Posterior cingulate gyrus (tissue), 11 donors: ENCODE measurements around the gene AFF3.
"Not testable (repeated sequence)": the region's sequence is repeated elsewhere in the genome, so short reads cannot be mapped to it uniquely, and the experiment has no call there.

Experiments used
- DNase-seq, 10 donors: peaks; one replicate each; pipeline versions ENCODE4 v3.0.0 to v3.0.0-alpha.2; 2020 to 2021; ENCODE audit warnings: mixed read lengths in 3 of 10
- intact Hi-C: fragments of 100-400 bp; cut with DNase I; formaldehyde crosslinking; loops from one replicate; pipeline ENCODE4 v1.15.1; 2023

AFF3 gene

DNA sequence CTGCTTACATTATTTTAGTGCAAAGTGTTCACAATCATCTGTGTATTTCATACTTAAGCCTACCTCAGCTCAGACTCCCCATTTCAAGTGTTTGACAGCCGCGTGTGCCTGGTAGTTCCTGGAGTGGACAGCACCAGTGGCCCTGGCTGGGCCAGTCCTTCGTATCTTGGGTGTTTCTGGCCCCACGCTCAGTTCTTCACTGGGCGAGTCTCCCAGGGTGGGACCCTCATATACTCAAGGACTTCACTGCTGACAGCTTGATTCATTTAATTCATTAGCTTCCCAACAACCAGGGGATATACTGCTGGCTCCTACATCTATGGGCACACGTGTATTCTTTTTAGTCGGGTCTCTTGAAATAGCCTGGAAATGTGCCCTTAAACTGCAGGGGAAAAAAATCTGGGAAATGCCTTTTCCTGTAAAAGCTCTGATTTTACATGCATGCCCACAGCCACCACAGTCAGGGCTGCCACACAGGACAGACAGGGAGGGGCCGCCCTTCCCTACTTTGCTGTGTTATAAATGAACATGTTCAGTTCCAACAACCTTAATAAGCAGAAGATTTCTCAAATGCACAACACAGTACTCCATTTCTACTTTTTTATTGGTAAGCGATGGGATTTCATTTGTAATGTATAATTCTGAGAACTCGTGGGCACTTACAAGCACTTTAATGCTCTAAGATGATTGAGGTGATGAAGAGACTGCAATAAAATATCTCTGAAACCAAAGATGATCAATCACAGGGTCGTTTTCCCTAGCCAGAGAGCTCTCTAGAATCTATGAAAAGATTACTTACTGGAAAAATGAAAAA is 447.1 kb downstream of the AFF3 start:
- intact Hi-C loops = no loop called here
- DNase-seq = no peak

GRCh38 chr2:99694331-99694730 is 448.1 kb downstream of the AFF3 start:
- no peak for DNase-seq
- intact Hi-C loops = no loop called here

GRCh38 chr2:99692785-99693184 is 449.6 kb downstream of the AFF3 start:
- DNase-seq = no peak
- intact Hi-C loops = no loop called here

DNA sequence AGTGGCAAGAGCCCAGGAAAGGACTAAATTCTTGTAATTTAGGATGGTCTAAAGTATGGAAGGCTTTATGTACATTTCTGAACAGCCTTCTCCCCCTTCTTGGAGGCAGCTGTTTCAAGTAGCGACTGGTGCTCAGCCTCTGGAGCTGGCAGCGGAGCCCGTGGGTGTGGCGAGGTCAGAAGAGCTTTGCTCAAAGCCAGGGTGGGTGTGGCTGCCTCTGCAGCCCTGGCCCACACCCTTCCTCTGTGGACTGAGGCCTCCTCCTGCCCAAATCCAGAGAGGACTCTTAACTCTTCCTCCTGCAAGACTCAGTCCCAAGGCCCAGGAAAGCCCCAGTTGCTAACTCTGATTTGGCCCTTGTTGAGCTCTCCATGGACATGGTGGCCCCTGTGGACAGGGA is 450.5 kb downstream of the AFF3 start:
- DNase-seq = no peak
- intact Hi-C loops = no loop called here

DNA sequence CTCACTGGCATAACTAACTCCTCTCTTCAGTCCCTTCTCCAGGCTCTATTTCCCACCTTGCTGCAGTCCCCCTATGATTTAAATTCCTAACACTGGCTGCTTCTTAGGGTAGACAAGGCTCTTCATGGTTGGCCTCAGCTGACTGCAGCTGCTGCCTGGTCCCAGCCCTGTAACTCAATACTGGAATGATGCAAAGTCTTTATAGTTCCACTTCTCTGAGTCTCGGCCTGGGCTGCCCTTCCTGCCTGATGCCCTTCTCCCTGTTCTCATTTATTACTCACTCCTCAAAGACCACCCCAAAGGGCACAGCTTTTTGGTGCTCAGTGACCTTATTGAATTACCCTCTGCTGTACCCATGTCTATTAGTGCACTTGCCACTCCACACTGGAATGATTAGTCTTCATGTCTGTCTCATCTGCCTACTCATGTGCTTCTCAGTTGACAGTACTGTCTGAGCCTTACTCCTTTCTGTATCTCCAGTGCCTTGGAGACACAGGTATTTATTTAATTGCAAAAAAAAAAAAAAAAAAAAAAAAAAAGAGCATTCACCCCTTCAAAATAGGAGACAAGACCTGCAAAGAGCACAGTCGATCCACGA is 453.1 kb downstream of the AFF3 start:
- no peak for DNase-seq
- intact Hi-C loops = no loop called here

- intact Hi-C loops = no loop called here
- DNase-seq = no peak
Observed at GRCh38 chr2:99688699-99689098, 453.7 kb downstream of the AFF3 start.

GRCh38 chr2:99682275-99683060 is 459.9 kb downstream of the AFF3 start:
- intact Hi-C loops = no loop called here
- no peak for DNase-seq

- no peak for DNase-seq
- intact Hi-C loops = no loop called here
Observed at GRCh38 chr2:99680946-99681345, 461.4 kb downstream of the AFF3 start.

GRCh38 chr2:99679518-99679917 is 462.9 kb downstream of the AFF3 start:
- intact Hi-C loops = no loop called here
- DNase-seq = no peak

DNA sequence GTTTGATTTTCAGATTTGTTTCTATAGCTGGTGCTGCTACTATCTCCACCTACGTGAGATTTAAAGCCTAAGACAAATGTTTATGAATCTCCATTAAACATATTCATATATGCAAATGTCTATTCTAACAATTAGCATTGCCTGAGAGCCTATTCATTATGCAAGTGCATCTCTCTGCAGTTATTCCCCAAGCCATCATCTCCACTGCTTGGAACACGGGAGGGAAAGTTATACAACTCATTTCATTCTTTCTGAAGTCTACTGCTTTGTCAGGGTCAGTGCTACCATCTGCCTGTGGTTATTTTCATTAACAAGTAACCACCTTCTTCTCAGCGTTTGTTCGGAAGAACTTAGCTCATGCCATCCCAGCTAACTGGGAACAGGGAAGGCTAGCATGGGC is 463.8 kb downstream of the AFF3 start:
- DNase-seq = no peak
- intact Hi-C loops = no loop called here

DNA sequence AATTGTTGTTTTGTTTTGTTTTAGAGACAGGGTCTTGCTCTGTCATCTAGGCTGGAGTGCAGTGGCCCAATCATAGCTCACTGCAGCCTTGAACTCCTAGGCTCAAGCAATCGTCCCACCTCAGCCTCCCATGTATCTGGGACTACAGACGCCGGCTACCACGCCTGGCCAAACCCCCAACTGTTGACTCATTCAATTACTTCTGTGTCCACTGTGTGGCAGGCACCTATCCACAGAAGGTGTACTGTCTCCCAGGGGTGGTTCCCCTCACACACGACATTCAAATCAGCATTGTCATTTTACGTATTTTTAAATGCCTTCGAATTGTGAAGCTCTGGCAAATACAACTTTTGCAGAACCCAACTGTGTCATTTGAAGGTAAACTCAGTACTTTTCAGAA is 464.6 kb downstream of the AFF3 start:
- intact Hi-C loops = no loop called here

DNA sequence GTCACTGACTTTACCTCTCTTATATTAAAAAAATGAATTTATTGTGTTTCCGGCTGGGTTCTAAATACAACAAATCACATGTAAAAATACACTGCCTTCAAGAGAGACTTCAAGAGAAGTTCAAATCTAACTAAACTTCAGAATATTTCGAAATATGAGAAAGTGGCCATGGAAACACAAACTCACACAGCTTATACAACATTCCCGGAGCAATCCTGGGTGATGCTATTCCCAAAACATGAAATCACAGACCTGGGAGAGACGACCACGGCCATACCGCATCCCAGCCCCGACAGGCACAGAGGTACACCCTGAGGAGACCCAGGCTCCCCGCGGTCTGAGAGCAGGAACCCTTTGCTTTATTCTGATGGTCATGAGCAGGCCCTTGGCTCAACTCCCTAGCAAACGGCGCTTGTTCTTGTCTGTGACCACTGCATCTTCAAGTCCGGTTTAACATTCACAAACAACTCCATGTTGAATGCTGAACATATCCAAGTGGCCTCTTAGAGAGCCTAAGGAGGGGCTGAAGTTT is 467.2 kb downstream of the AFF3 start:
- intact Hi-C loops = no loop called here
- no peak for DNase-seq

More for the DNA sequence above, 464.6 kb downstream of the AFF3 start:
- no peak for DNase-seq

DNA sequence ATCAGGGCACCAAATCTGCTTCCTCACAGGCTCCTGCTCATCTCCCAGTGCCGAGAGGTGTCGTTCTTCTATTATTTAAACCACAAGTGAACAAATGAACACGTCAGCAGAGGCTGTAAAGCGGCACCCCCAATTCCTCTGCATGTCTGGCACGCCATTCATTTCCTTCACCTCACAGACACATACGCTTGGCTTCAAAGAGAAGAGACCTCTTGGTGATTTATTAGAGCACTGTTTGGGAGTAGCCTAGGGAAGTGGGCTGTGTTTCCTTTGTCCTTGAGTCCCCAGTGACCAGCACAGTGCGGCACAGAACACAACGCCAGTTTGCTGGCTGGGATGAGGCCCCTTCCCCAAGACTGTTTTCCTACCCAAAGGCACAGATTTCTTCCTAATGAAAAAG is 468.3 kb downstream of the AFF3 start:
- intact Hi-C loops = no loop called here
- DNase-seq = no peak

DNA sequence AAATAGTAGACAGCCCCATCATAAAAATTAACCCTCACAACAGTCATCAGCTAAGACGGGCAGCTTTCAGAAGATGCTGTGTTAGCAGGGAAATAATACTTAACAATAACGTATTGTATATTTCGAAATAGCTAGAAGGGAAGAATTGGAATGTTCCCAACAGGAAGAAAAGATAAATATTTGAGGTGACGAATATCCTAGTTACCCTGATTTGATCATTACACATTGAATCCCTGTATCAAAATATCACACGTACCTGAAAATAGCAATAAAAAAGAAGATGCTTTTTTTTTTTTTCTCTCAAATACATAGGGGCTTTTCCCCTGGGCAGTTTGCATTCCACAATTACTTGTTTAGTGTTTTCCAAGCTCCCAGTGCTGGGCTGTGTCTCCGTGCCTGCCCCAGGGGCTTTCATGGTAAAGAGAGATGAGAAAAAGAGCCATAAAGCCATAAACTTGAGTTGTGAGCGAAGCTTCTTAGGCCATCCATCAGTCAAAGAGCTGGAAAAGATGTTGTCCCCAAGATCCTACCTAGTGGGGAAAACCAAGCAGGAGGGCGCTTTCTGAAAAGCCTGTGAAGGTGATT is 469.5 kb downstream of the AFF3 start:
- intact Hi-C loops = no loop called here
- no peak for DNase-seq

DNA sequence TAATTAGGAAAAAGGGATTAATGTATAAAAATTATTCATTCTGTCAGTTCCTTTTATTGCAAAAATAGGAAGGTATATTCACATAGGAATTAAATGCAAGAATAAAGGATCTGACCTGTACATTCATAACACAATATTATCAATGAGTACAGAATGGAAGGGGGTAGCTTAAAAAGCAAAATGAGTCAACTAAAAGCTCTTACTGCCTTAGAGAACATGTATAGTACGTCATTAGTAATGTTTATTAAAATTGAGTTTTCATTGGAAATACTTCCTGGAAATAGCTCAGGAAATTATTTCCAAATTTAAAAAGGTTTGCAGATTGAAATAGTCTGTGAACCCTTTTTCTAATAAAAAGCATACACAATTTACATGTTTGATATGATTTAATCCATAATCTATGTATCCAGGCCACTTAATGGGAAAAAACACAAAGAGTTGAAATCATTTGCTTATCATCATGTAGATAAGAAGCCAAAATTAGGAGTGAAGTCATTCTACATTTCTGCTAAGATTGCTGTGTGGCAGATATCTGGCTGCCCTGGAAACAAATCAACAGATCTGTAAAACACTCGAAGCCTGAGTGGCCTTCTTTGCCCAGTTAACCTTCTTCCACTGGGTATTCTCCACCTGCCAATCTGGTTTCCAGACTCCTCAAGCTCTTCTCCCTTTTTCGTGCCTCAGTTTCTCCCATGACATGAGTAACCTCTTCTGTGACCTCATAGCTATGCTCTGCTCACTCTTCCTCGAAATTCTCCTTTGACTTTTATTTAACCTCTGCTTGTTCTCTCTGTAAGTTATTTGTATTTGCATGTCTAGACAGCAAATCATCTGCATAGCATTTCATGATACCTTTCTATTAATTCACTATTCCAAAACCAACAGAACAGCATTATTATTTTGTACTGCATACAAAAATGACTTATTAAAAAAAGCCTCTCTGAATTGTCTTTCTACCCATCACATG is 471.3 kb downstream of the AFF3 start:
- intact Hi-C loops = no loop called here
- no peak for DNase-seq

GRCh38 chr2:99666256-99666655 is 476.1 kb downstream of the AFF3 start:
- intact Hi-C loops = no loop called here
- DNase-seq = no peak

- intact Hi-C loops = no loop called here
- no peak for DNase-seq
Observed at GRCh38 chr2:99663641-99664040, 478.7 kb downstream of the AFF3 start.

DNA sequence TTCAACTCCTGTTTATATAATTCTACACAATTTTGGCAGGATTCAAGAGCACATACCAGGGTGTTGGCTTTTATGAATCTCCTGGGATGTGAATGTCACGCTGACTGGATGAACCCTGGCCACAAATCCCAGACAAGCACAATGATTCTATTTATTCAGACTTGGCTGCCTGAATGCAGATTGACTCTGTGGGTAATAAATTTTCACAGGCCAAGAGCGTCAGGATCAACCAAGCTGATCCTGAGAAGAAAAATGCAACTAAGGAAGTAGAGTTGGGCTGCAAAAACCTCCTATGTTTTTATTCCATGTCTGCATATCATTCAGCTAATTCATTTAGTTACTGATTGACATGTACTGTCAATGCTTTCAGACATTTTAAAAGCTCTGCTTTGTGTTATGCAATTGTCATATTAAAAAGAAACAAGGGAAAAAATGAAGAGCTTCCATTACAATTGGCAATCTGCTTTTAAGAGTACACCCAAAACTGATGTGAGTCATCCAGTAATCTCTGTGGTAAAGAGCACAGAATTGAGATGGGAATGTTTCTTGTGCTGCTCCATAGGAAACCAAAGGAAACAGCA is 479.5 kb downstream of the AFF3 start:
- no peak for DNase-seq
- intact Hi-C loops = no loop called here

- DNase-seq, intact Hi-C loops: not testable (repeated sequence)
Observed at GRCh38 chr2:99661761-99662160, 480.6 kb downstream of the AFF3 start.
